ENCODE results near the gene PCDHGA8. TPM values are rescaled to one million over a fixed set of nuclear protein-coding genes. Genes with fewer than 3 reads are reported as not detected.

The PCDHGA8 gene
- total and polyA plus RNA-seq, 2 of the 13 experiments (the other 11 are each of a cell fraction or from before 2014, with no cell fraction given), result 0.05 to 0.29 TPM

DNA sequence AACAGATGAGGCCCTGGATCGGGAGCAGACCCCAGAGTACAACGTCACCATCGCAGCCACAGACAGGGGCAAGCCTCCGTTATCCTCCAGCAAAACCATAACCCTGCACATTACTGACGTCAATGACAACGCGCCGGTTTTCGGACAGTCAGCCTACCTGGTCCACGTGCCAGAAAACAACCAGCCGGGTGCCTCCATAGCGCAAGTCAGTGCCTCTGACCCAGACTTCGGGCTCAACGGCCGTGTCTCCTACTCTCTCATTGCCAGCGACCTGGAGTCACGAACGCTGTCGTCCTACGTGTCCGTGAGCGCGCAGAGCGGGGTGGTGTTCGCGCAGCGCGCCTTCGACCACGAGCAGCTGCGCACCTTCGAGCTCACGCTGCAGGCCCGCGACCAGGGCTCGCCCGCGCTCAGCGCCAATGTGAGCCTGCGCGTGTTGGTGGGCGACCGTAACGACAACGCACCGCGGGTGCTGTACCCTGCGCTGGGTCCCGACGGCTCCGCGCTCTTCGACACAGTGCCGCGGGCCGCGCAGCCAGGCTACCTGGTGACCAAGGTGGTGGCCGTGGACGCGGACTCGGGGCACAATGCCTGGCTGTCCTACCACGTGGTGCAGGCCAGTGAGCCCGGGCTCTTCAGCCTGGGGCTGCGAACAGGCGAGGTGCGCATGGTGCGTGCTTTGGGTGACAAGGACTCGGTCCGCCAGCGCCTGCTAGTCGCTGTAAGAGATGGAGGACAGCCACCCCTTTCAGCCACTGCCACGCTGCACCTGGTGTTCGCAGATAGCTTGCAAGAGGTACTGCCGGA is 26.8 kb downstream of the PCDHGA8 start:
- in situ Hi-C loops (cut with HindIII; ENCODE audit: extremely low pct_ligation_motif_present, low pct_unique_long_range_greater_than_20kb) (loop anchor here (5.0 kb wide), 2 partner anchors 103 to 143 kb away; no protein-coding TSS in a partner anchor), intact Hi-C loops (cut with micrococcal nuclease; ENCODE audit: unreplicated experiment) (no loop called here)
- DNase-seq (ENCODE audit: low spot score) (no peak), FAIRE-seq (no peak), ATAC-seq (no peak)
- no peak overlapping the region for H2AFZ ChIP-seq (ENCODE audit: low read length)
- H3K79me2 ChIP-seq (ENCODE audit: insufficient read depth, low read length), result no peaks in the 10 kb centered on the region
- ChIA-PET POLR2A (no interaction called here), CTCF (ENCODE audit: low intra/inter-chr PET ratio, low total read pairs) (no interaction called here)
- H3K27ac ChIP-seq (ENCODE audit: extremely low read length, insufficient read depth, low read length), result no peak overlapping the region
- H3K9ac ChIP-seq (ENCODE audit: insufficient read depth, low read depth, low read length), result no peak overlapping the region
- 88% methylated on average over 51 of the region's 74 CpGs for WGBS (ENCODE audit: low lambda C conversion rate)
- no peaks in the 10 kb centered on the region for H4K20me1 ChIP-seq (ENCODE audit: insufficient read depth, low read length)
- H3K9me3 ChIP-seq (ENCODE audit: low read length), result peaks cover 30% of the 10 kb centered on the region
- H3K27me3 ChIP-seq (ENCODE audit: control insufficient read depth in 1 of 2, insufficient read depth in 2 of 2, low read length in 2 of 2), result no peaks in the 10 kb centered on the region
- BruUV-seq (replicated peaks), result no TSS peak
- TF ChIP-seq TBX2 (CRISPR knock-in tag; IDR thresholded peaks at IDR 0.05; ENCODE audit: borderline replicate concordance), result no peak
- TF ChIP-seq DNMT1 (CRISPR knock-in tag; IDR thresholded peaks at IDR 0.05), result 0 out of 2 replicates have a peak, but pooled peaks have one; percentile 29
- no peak for TF ChIP-seq HNRNPLL (IDR thresholded peaks at IDR 0.05; ENCODE audit: low read depth, low read length, poor library complexity, severe bottlenecking)
- TF ChIP-seq MNT (IDR thresholded peaks at IDR 0.05), result peak; percentile 20; the same call in 1 of the 2 replicates
- no peak for TF ChIP-seq ELF1 (CRISPR knock-in tag; IDR thresholded peaks at IDR 0.05)
- H3K4me2 ChIP-seq (ENCODE audit: low read depth, low read length), result no peak overlapping the region
- H3K36me3 ChIP-seq (replicated peaks in 1 of 2; ENCODE audit: control insufficient read depth in 1 of 2, insufficient read depth in 2 of 2, low read length in 2 of 2), result no peaks in the 10 kb centered on the region
- no peak overlapping the region for H3K4me3 ChIP-seq (replicated peaks in 1 of 3; ENCODE audit: insufficient read depth in 1 of 3, low read depth in 2 of 3, low read length in 3 of 3)
- H3K4me1 ChIP-seq (ENCODE audit: insufficient read depth, low read length), result no peaks in the 10 kb centered on the region

Measured in HepG2 (cell line).